ENCODE data around the gene SEL1L3.

DNA sequence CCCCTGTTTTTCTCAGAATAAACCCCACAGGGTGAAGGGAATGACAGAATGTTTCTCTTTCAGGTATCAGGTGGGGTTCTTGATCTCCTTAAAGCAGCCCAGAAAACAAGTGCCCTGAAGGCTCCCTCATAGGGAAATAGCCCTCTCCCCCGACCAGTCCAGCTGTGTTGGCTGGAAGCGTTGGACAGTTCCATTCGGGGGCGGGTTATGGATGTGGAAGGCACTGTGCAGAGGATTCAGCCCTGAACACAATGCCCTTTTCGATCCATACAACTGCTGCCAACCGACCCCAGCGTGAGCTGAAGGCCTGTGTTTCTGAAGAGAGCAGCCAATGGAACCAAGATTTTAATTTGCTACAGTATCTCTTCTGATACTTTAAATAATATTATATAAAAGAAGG, 41.5 kb downstream of the SEL1L3 start:
- TF ChIP-seq, protein P1, sequence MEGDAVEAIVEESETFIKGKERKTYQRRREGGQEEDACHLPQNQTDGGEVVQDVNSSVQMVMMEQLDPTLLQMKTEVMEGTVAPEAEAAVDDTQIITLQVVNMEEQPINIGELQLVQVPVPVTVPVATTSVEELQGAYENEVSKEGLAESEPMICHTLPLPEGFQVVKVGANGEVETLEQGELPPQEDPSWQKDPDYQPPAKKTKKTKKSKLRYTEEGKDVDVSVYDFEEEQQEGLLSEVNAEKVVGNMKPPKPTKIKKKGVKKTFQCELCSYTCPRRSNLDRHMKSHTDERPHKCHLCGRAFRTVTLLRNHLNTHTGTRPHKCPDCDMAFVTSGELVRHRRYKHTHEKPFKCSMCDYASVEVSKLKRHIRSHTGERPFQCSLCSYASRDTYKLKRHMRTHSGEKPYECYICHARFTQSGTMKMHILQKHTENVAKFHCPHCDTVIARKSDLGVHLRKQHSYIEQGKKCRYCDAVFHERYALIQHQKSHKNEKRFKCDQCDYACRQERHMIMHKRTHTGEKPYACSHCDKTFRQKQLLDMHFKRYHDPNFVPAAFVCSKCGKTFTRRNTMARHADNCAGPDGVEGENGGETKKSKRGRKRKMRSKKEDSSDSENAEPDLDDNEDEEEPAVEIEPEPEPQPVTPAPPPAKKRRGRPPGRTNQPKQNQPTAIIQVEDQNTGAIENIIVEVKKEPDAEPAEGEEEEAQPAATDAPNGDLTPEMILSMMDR (tag by site-specific recombination; IDR thresholded peaks at IDR 0.05), result no peak
- no peak for TF ChIP-seq KLF16 (tag by site-specific recombination; IDR thresholded peaks at IDR 0.05)
- TF ChIP-seq ZNF24 (tag by site-specific recombination; IDR thresholded peaks at IDR 0.05), result no peak
- TF ChIP-seq ZNF202 (tag by site-specific recombination; IDR thresholded peaks at IDR 0.05; ENCODE audit: borderline replicate concordance), result no peak
- TF ChIP-seq ZNF335 (tag by site-specific recombination; conservative IDR thresholded peaks at IDR 0.05), result no peak
- TF ChIP-seq ZNF423 (tag by site-specific recombination; IDR thresholded peaks at IDR 0.05), result no peak
- no peak for TF ChIP-seq ZNF76 (tag by site-specific recombination; IDR thresholded peaks at IDR 0.05; ENCODE audit: borderline replicate concordance, low read depth)
